Measurements from ENCODE around the gene TMEM273. TPM values are rescaled to one million over a fixed set of nuclear protein-coding genes. Genes with fewer than 3 reads are reported as not detected.

TMEM273 gene
- total RNA-seq, 4 donors from 2014 or later = 0.76 to 20.6 (median 7.1) TPM

- TF ChIP-seq POLR2A (IDR thresholded peaks at IDR 0.05) (no peak), CTCF (IDR thresholded peaks at IDR 0.05) (no peak)
- H3K9me3 ChIP-seq = no peaks in the 10 kb centered on the region
- no peaks in the 10 kb centered on the region for H3K27me3 ChIP-seq
- WGBS, 2 donors = 90 to 92% methylated on average over 2 to 3 of the region's 4 CpGs
- intact Hi-C loops (cut with DNase I) = no loop called here
- no peak overlapping the region for H3K4me3 ChIP-seq
- DNase-seq = no peak
- no peak overlapping the region for H3K27ac ChIP-seq
- peaks cover 0 to 32% (median 6%) of the 10 kb centered on the region in 3 donors for H3K4me1 ChIP-seq
- H3K36me3 ChIP-seq = no peaks in the 10 kb centered on the region
Measured at GRCh38 chr10:49172061-49172776, 16.0 kb downstream of the TMEM273 start.

GRCh38 chr10:49171326-49172060 lies 16.7 kb downstream of the TMEM273 start:
- TF ChIP-seq CTCF (IDR thresholded peaks at IDR 0.05) (no peak), POLR2A (IDR thresholded peaks at IDR 0.05) (no peak)
- 82 to 88% methylated on average over 4 to 6 of the region's 7 CpGs for WGBS, 2 donors

GRCh38 chr10:49170632-49171325 lies 17.4 kb downstream of the TMEM273 start:
- DNase-seq = no peak
- TF ChIP-seq CTCF (IDR thresholded peaks at IDR 0.05) = no peak
- TF ChIP-seq POLR2A (IDR thresholded peaks at IDR 0.05) = no peak
- intact Hi-C loops (cut with DNase I) = no loop called here
- Histone ChIP-seq H3K9me3 (no peaks in the 10 kb centered on the region), H3K4me1 (peaks cover 0 to 23% (median 0%) of the 10 kb centered on the region in 3 donors), H3K27ac (no peak overlapping the region), H3K36me3 (peaks cover 0 to 12% (median 0%) of the 10 kb centered on the region in 3 donors), H3K4me3 (no peak overlapping the region), H3K27me3 (no peaks in the 10 kb centered on the region)
- WGBS, 2 donors = 50 to 60% methylated on average over 1 to 2 of the region's 6 CpGs

More at GRCh38 chr10:49171326-49172060, 16.7 kb downstream of the TMEM273 start:
- Histone ChIP-seq H3K9me3 (no peaks in the 10 kb centered on the region), H3K27me3 (no peaks in the 10 kb centered on the region), H3K36me3 (peaks cover 0 to 5% (median 0%) of the 10 kb centered on the region in 3 donors), H3K4me3 (no peak overlapping the region), H3K27ac (no peak overlapping the region), H3K4me1 (peaks cover 0 to 24% (median 0%) of the 10 kb centered on the region in 3 donors)
- intact Hi-C loops (cut with DNase I) = no loop called here
- no peak for DNase-seq

- H3K27ac ChIP-seq = no peak overlapping the region
- TF ChIP-seq POLR2A (IDR thresholded peaks at IDR 0.05) = no peak
- no peak for TF ChIP-seq CTCF (IDR thresholded peaks at IDR 0.05)
- H3K4me1 ChIP-seq = peaks cover 0 to 23% (median 0%) of the 10 kb centered on the region in 3 donors
- no peak overlapping the region for H3K4me3 ChIP-seq
- DNase-seq = no peak
- H3K36me3 ChIP-seq = peaks cover 0 to 17% (median 0%) of the 10 kb centered on the region in 3 donors
- intact Hi-C loops (cut with DNase I) = loop anchor here (5.0 to 10.0 kb wide), 2 partner anchors 192 to 505 kb away; no protein-coding TSS in a partner anchor
- H3K27me3 ChIP-seq = no peaks in the 10 kb centered on the region
- 72 to 100% methylated on average over 2 to 3 of the region's 4 CpGs for WGBS, 2 donors
- no peaks in the 10 kb centered on the region for H3K9me3 ChIP-seq
Measured at GRCh38 chr10:49169776-49170175, 18.4 kb downstream of the TMEM273 start.

Measured in esophagus squamous epithelium (tissue), 5 donors.